ENCODE measurements around the gene MFNG.

The MFNG gene

GRCh38 chr22:37500745-37501609, 14.8 kb upstream of the MFNG start:
- TF ChIP-seq CTCF (conservative IDR thresholded peaks at IDR 0.05; ENCODE audit: control insufficient read depth, insufficient read depth, low read depth, low read length) = no peak
- DNase-seq (ENCODE audit: low read depth) = no peak
- no peak overlapping the region for H3K4me3 ChIP-seq (ENCODE audit: control insufficient read depth, low read depth, low read length)

GRCh38 chr22:37499789-37500540, 13.8 kb upstream of the MFNG start:
- DNase-seq (ENCODE audit: low read depth) = no peak
- H3K4me3 ChIP-seq (ENCODE audit: control insufficient read depth, low read depth, low read length) = no peak overlapping the region
- no peak for TF ChIP-seq CTCF (conservative IDR thresholded peaks at IDR 0.05; ENCODE audit: control insufficient read depth, insufficient read depth, low read depth, low read length)

GRCh38 chr22:37499027-37499707, 13.0 kb upstream of the MFNG start:
- DNase-seq (ENCODE audit: low read depth) = no peak
- TF ChIP-seq CTCF (conservative IDR thresholded peaks at IDR 0.05; ENCODE audit: control insufficient read depth, insufficient read depth, low read depth, low read length) = no peak
- H3K4me3 ChIP-seq (ENCODE audit: control insufficient read depth, low read depth, low read length) = no peak overlapping the region

- DNase-seq (ENCODE audit: low read depth) = no peak
Observed at GRCh38 chr22:37498289-37498909, 12.2 kb upstream of the MFNG start.

GRCh38 chr22:37497062-37497599, 10.9 kb upstream of the MFNG start:
- TF ChIP-seq CTCF (conservative IDR thresholded peaks at IDR 0.05; ENCODE audit: control insufficient read depth, insufficient read depth, low read depth, low read length) = no peak
- peak; percentile 91 for DNase-seq (ENCODE audit: low read depth)
- H3K4me3 ChIP-seq (ENCODE audit: control insufficient read depth, low read depth, low read length) = no peak overlapping the region

More at GRCh38 chr22:37498289-37498909, 12.2 kb upstream of the MFNG start:
- TF ChIP-seq CTCF (conservative IDR thresholded peaks at IDR 0.05; ENCODE audit: control insufficient read depth, insufficient read depth, low read depth, low read length) = no peak
- no peak overlapping the region for H3K4me3 ChIP-seq (ENCODE audit: control insufficient read depth, low read depth, low read length)

- no peak overlapping the region for H3K4me3 ChIP-seq (ENCODE audit: control insufficient read depth, low read depth, low read length)
- no peak for TF ChIP-seq CTCF (conservative IDR thresholded peaks at IDR 0.05; ENCODE audit: control insufficient read depth, insufficient read depth, low read depth, low read length)
- peak; percentile 64 for DNase-seq (ENCODE audit: low read depth)
Observed at GRCh38 chr22:37496651-37497050, 10.5 kb upstream of the MFNG start.

All from fibroblast of mammary gland (primary cell).